ENCODE results near the gene SEC22B.
"Not testable (repeated sequence)": the region's sequence is repeated elsewhere in the genome, so short reads cannot be mapped to it uniquely, and the experiment has no call there.

Gene SEC22B

GRCh38 chr1:120112212-120112611 lies 64.1 kb downstream of the SEC22B start:
- not testable (repeated sequence) for DNase-seq

- DNase-seq, result not testable (repeated sequence)
Measured at GRCh38 chr1:120111771-120112170, 64.5 kb downstream of the SEC22B start.

- DNase-seq, result not testable (repeated sequence)
Measured at GRCh38 chr1:120111008-120111407, 65.3 kb downstream of the SEC22B start.

- DNase-seq, result not testable (repeated sequence)
Measured at GRCh38 chr1:120109656-120110055, 66.7 kb downstream of the SEC22B start.

DNA sequence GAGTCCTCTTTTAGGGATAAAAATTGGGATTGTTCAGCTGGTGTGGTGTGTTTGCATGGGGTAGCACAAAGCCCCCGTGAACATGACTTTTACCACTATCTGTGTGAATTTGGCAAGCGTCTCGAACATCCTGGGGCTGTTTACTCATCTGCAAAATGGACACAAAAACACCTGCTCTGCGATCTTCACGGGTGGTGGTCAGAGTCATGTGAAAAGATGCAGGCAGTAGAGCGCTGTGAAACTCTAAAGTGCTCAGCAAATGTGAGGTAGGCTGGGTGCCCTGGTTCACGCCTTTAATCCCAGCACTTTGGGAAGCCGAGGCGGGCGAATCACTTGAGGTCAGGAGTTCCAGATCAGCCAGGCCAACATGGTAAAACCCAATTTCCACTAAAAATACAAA lies 67.1 kb downstream of the SEC22B start:
- DNase-seq, result not testable (repeated sequence)

- DNase-seq, result not testable (repeated sequence)
Measured at GRCh38 chr1:120105288-120105687, 71.0 kb downstream of the SEC22B start.

DNA sequence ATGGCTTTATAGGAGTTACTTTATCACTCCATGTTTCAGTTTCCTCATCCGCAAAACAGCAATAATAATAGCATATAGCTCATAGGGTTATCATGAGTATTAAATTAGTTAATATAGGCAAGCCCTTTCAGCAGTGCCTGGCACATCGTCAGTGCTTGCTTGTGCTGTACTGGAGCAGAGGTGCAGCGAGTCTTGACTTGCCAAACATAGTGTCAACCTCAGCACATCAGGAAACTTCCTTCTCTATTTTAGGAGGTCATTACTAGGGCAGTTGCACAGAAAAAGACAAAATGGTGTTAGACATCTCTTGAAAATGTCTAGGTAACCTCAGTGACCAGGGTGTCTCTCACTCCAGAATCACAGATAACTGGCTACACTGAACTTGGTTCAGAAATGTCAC lies 72.6 kb downstream of the SEC22B start:
- not testable (repeated sequence) for DNase-seq

GRCh38 chr1:120101593-120101992 lies 74.7 kb downstream of the SEC22B start:
- DNase-seq, result not testable (repeated sequence)
